SK-N-SH (cell line): ENCODE results near the gene EIF2AK2. TPM values are rescaled to one million over a fixed set of nuclear protein-coding genes. Genes with fewer than 3 reads are reported as not detected.
A peak's percentile ranks its signal among the peaks of the same experiment; 100 is the strongest.

Source experiments
- CTCF ChIA-PET: fragments of 300-600, 350-600 bp; formaldehyde crosslinking; extraction: SDS; loops from one replicate; lab custom pipeline; 2021; lab: Yijun Ruan, JAX
- POLR2A ChIA-PET: fragments of 350-600 bp; sonication (Branson Sonifier 250); formaldehyde crosslinking; extraction: SDS; loops from one replicate; lab custom pipeline; 2020; ENCODE audit warnings: antibody characterized with exemption, inconsistent platforms; lab: Yijun Ruan, JAX
- DNase-seq: peaks from one replicate; pipeline ENCODE4 v3.0.0; 2012
- H2AFZ ChIP-seq: fragments of 200-600 bp; sonication (generic); 2 replicates; pipeline ENCODE4 v1.8.1; 2016; ENCODE audit warnings: antibody characterized with exemption, mild to moderate bottlenecking, low read depth
- H3F3A ChIP-seq: fragments of 200-600 bp; sonication (generic); replicated peaks from 2 replicates; pipeline ENCODE3; 2016; ENCODE audit warnings: antibody characterized with exemption, mild to moderate bottlenecking; ENCODE audit not compliant: insufficient read depth
- H3K27ac ChIP-seq, 2 experiments: fragments of 200-500 bp in 1 of 2; fragments of 200-600 bp in 1 of 2; sonication (Bioruptor generic) in 1 of 2; sonication (generic), shearing (Covaris generic) in 1 of 2; 2 replicates each; pipeline versions ENCODE4 v1.5.1 to v1.6.1; 2014 to 2016; ENCODE audit warnings: low read depth in 2 of 2, inconsistent platforms in 1 of 2, low read length in 1 of 2, mild to moderate bottlenecking in 1 of 2, mixed read lengths in 1 of 2
- H3K27me3 ChIP-seq: fragments of 200-600 bp; sonication (generic), shearing (Covaris generic); 2 replicates; pipeline ENCODE4 v1.6.1; 2016; ENCODE audit warnings: mixed run types; ENCODE audit not compliant: insufficient read depth
- H3K36me3 ChIP-seq, 2 experiments: fragments of 200-500 bp in 1 of 2; fragments of 200-600 bp in 1 of 2; sonication (Bioruptor generic) in 1 of 2; sonication (generic) in 1 of 2; replicated peaks in 1 of 2; 2 replicates each; pipeline versions ENCODE3 to v1.5.1; 2014 to 2016; ENCODE audit warnings: low read length in 1 of 2, mild to moderate bottlenecking in 1 of 2; ENCODE audit not compliant: insufficient read depth in 2 of 2, control insufficient read depth in 1 of 2
- H3K4me1 ChIP-seq, 2 experiments: fragments of 200-500 bp in 1 of 2; fragments of 200-600 bp in 1 of 2; sonication (Bioruptor generic) in 1 of 2; sonication (generic), shearing (Covaris generic) in 1 of 2; 2 replicates each; pipeline versions ENCODE4 v1.5.1 to v1.6.1; 2014 to 2016; ENCODE audit warnings: low read depth in 1 of 2, low read length in 1 of 2, mixed run types in 1 of 2; ENCODE audit not compliant: insufficient read depth in 2 of 2, control insufficient read depth in 1 of 2
- H3K4me2 ChIP-seq: fragments of 200-600 bp; sonication (generic), shearing (Covaris generic); 2 replicates; pipeline ENCODE4 v1.6.1; 2017; ENCODE audit warnings: mixed run types
- H3K4me3 ChIP-seq, 2 experiments: fragments of 200-500 bp in 1 of 2; fragments of 200-600 bp in 1 of 2; sonication (Bioruptor generic) in 1 of 2; sonication (generic), shearing (Covaris generic) in 1 of 2; 2 replicates each; pipeline versions ENCODE4 v1.5.1 to v1.8.1; 2014 to 2016; ENCODE audit warnings: low read depth in 2 of 2, inconsistent platforms in 1 of 2, low read length in 1 of 2, mild to moderate bottlenecking in 1 of 2, mixed read lengths in 1 of 2, moderate library complexity in 1 of 2
- H3K79me2 ChIP-seq: fragments of 200-600 bp; sonication (generic); 2 replicates; pipeline ENCODE4 v1.8.1; 2017; ENCODE audit warnings: mild to moderate bottlenecking; ENCODE audit not compliant: insufficient read depth
- H3K9ac ChIP-seq: fragments of 200-600 bp; sonication (generic); 2 replicates; pipeline ENCODE4 v1.6.1; 2017; ENCODE audit warnings: mixed run types
- H3K9me2 ChIP-seq: fragments of 200-600 bp; sonication (generic); 2 replicates; pipeline ENCODE4 v1.6.1; 2017; ENCODE audit warnings: mixed run types
- H3K9me3 ChIP-seq: fragments of 200-600 bp; sonication (generic); 2 replicates; pipeline ENCODE4 v1.6.1; 2017; ENCODE audit warnings: mixed run types, mild to moderate bottlenecking, moderate library complexity
- H4K20me1 ChIP-seq: fragments of 200-600 bp; sonication (generic); 2 replicates; pipeline ENCODE4 v1.6.1; 2017; ENCODE audit warnings: mild to moderate bottlenecking, mixed run types; ENCODE audit not compliant: insufficient read depth
- EP300 ChIP-seq, 2 experiments: IDR thresholded peaks; 2 replicates each; pipeline versions ENCODE4 v1.4.0 to v1.6.1; 2012; ENCODE audit warnings: borderline replicate concordance in 1 of 2, low read depth in 1 of 2, low read length in 1 of 2
- FOSL2 ChIP-seq: IDR thresholded peaks from 2 replicates; pipeline ENCODE4 v1.4.0; 2012; ENCODE audit warnings: low read depth, mild to moderate bottlenecking, moderate library complexity, borderline replicate concordance
- FOXM1 ChIP-seq: IDR thresholded peaks from 2 replicates; pipeline ENCODE4 v1.4.0; 2012; ENCODE audit warnings: low read depth, mild to moderate bottlenecking
- GABPA ChIP-seq: IDR thresholded peaks from 2 replicates; pipeline ENCODE4 v1.4.0; 2012; ENCODE audit warnings: low read depth, mild to moderate bottlenecking
- GATA2 ChIP-seq: sonication (generic); formaldehyde crosslinking; IDR thresholded peaks from 2 replicates; pipeline ENCODE4 v1.5.0; 2020; ENCODE audit warnings: mild to moderate bottlenecking, missing genetic modification reagents
- JUND ChIP-seq: IDR thresholded peaks from 2 replicates; pipeline ENCODE4 v1.4.0; 2012
- MXI1 ChIP-seq: IDR thresholded peaks from 2 replicates; pipeline ENCODE4 v1.6.1; 2012; ENCODE audit warnings: mild to moderate bottlenecking, low read depth, low read length, improper control_type of control experiment
- NRF1 ChIP-seq: IDR thresholded peaks from 2 replicates; pipeline ENCODE4 v1.6.1; 2012; ENCODE audit warnings: low read depth, mild to moderate bottlenecking, low read length
- PBX3 ChIP-seq: IDR thresholded peaks from 2 replicates; pipeline ENCODE4; 2012
- RCOR1 ChIP-seq: fragments of 150-350 bp; IDR thresholded peaks from 2 replicates; pipeline ENCODE4 v1.6.1; 2017; ENCODE audit warnings: antibody characterized with exemption, low read length
- REST ChIP-seq: IDR thresholded peaks from 2 replicates; pipeline ENCODE4 v1.6.1; 2012; ENCODE audit warnings: mild to moderate bottlenecking, low read depth, low read length, moderate library complexity
- SMC3 ChIP-seq: IDR thresholded peaks from 2 replicates; pipeline ENCODE4 v1.6.1; 2012; ENCODE audit warnings: low read depth, low read length, improper control_type of control experiment
- TCF12 ChIP-seq: IDR thresholded peaks from 2 replicates; pipeline ENCODE4 v1.4.0; 2012
- USF1 ChIP-seq: IDR thresholded peaks from 2 replicates; pipeline ENCODE4 v1.4.0; 2012; ENCODE audit warnings: low read depth, borderline replicate concordance
- WGBS: methylation state at CpG from one replicate; pipeline ENCODE4 v1.1.6; 2017; ENCODE audit warnings: low lambda C conversion rate; 5-methylcytosine and 5-hydroxymethylcytosine counted together
- polyA plus RNA-seq, 3 experiments: library from polyadenylated mRNA; depleted of rRNA; stranded (reverse); fragments of >200 nt; gene quantifications; 2 replicates each; pipeline ENCODE4 v1.2.3, GENCODE V29; 2012
- TF ChIP-seq, protein P1 (sequence below): IDR thresholded peaks from 2 replicates; pipeline ENCODE4 v1.4.0; 2012; ENCODE audit warnings: low read depth, borderline replicate concordance
- TF ChIP-seq, protein P2 (sequence below): fragments of 200-600 bp; sonication (generic); IDR thresholded peaks from 2 replicates; pipeline ENCODE4 v1.6.1; 2017; ENCODE audit warnings: antibody characterized with exemption, mild to moderate bottlenecking, moderate library complexity

Gene EIF2AK2
- polyA plus RNA-seq, 1 of the 3 experiments (the other 2 are of a cell fraction) = 9.0 TPM

DNA sequence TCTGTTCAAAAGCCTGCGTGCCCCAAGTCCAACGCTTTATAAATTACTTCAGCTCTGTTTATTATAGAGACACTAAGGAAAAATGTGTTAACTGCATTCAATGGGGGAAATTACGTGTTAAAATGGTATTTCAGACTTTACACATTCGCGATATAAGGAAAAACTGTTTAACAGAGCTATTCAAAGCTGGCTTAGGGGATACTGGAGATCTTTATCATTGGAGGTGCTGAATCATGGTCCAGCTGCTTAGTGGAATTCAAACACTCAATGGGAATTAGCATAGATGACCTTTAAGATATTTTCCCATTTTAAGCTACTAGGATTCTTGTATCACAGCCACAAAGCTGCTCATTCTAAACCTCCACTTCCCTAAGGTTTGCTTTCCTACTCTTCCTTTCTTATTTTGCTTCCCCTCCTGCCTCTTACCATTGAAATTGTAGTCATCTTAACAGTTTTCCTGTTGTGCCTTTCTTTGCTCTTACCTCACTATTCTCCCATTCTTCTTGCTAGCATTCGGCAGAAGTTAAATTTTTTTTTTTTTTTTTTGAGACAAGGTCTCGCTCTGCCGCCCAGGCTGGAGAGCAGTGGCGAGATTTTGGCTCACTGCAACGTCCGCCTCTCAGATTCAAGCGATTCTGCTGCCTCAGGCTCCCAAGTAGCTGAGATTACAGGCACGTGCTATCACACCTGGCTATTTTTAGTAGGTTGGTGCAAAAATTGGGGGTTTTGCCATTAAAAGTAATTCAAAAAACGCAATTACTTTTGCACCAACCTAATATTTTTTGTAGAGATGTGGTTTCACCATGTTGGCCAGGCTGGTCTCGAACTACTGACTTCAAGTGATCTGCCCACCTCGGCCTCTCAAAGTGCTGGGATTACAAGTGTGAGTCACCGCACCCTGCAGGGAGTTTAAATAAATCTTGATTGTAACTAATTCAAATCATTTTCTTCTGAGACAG, 25.2 kb upstream of the EIF2AK2 start:
- Histone ChIP-seq H3K4me1 (no peaks in the 10 kb centered on the region), H3K36me3 (no peaks in the 10 kb centered on the region), H3K79me2 (no peaks in the 10 kb centered on the region), H3K9ac (no peak overlapping the region), H3K27me3 (no peaks in the 10 kb centered on the region), H4K20me1 (no peaks in the 10 kb centered on the region), H3K4me2 (no peak overlapping the region), H3K27ac (no peak overlapping the region), H3K9me3 (no peaks in the 10 kb centered on the region), H3K4me3 (no peak overlapping the region), H2AFZ (no peak overlapping the region), H3K9me2 (no peaks in the 10 kb centered on the region), H3F3A (no peaks in the 10 kb centered on the region)
- 84% methylated on average over 17 of the region's 17 CpGs for WGBS
- ChIA-PET CTCF (interaction anchor here (0.5 to 1.3 kb wide), 4 partner anchors 9 to 359 kb away, joined by 3 to 9 read pairs (median 3); no protein-coding TSS in a partner anchor), POLR2A (interaction anchor here (0.6 kb wide), 1 partner anchor 11 kb away, joined by 3 read pairs; no protein-coding TSS in a partner anchor)
- DNase-seq = no peak
- TF ChIP-seq GABPA (no peak), JUND (peak; percentile 26), NRF1 (no peak), RCOR1 (0 out of 2 replicates have a peak, but pooled peaks have one; percentile 14), GATA2 (peak; percentile 43), MXI1 (no peak), TCF12 (peak; percentile 44), FOSL2 (0 out of 2 replicates have a peak, but pooled peaks have one; percentile 6)

DNA sequence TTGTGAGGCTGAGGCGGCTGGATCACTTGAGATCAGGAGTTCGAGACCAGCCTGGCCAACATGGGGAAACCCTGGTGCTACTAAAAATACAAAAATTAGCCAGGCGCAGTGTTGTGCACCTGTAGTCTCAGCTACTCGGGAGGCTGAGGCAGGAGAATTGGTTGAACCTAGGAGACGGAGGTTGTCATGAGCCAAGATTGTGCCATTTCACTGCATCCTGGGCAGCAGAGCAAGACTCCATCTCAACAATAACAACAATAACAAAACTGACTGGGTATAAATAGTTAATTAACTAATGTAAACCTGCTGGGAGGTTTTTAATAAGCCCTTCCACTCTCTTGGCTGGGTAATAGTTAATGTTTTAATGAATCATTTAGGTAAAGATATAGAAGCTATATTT, 23.9 kb upstream of the EIF2AK2 start:
- no peak overlapping the region for H3K9ac ChIP-seq
- no peak overlapping the region for H3K4me2 ChIP-seq
- 91% methylated on average over 5 of the region's 5 CpGs for WGBS
- H3K9me2 ChIP-seq = no peaks in the 10 kb centered on the region
- H4K20me1 ChIP-seq = no peaks in the 10 kb centered on the region
- H3K79me2 ChIP-seq = no peaks in the 10 kb centered on the region
- POLR2A ChIA-PET = interaction anchor here (0.5 kb wide), 1 partner anchor 16 kb away, joined by 5 read pairs; no protein-coding TSS in a partner anchor
- no peak overlapping the region for H3K4me3 ChIP-seq
- no peak for DNase-seq
- CTCF ChIA-PET = interaction anchor here (0.8 to 2.1 kb wide), 2 partner anchors 11 to 12 kb away, joined by 3 to 14 read pairs; no protein-coding TSS in a partner anchor
- H2AFZ ChIP-seq = no peak overlapping the region
- no peaks in the 10 kb centered on the region for H3K4me1 ChIP-seq
- H3K27ac ChIP-seq = no peak overlapping the region
- no peaks in the 10 kb centered on the region for H3K9me3 ChIP-seq
- no peaks in the 10 kb centered on the region for H3K27me3 ChIP-seq
- no peaks in the 10 kb centered on the region for H3K36me3 ChIP-seq
- no peaks in the 10 kb centered on the region for H3F3A ChIP-seq
- no peak for TF ChIP-seq PBX3
- no peak for TF ChIP-seq USF1
- TF ChIP-seq, protein P1, sequence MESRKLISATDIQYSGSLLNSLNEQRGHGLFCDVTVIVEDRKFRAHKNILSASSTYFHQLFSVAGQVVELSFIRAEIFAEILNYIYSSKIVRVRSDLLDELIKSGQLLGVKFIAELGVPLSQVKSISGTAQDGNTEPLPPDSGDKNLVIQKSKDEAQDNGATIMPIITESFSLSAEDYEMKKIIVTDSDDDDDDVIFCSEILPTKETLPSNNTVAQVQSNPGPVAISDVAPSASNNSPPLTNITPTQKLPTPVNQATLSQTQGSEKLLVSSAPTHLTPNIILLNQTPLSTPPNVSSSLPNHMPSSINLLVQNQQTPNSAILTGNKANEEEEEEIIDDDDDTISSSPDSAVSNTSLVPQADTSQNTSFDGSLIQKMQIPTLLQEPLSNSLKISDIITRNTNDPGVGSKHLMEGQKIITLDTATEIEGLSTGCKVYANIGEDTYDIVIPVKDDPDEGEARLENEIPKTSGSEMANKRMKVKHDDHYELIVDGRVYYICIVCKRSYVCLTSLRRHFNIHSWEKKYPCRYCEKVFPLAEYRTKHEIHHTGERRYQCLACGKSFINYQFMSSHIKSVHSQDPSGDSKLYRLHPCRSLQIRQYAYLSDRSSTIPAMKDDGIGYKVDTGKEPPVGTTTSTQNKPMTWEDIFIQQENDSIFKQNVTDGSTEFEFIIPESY = no peak
- TF ChIP-seq TCF12 = no peak
- TF ChIP-seq FOXM1 = no peak
- TF ChIP-seq RCOR1 = no peak
- TF ChIP-seq, protein P2, sequence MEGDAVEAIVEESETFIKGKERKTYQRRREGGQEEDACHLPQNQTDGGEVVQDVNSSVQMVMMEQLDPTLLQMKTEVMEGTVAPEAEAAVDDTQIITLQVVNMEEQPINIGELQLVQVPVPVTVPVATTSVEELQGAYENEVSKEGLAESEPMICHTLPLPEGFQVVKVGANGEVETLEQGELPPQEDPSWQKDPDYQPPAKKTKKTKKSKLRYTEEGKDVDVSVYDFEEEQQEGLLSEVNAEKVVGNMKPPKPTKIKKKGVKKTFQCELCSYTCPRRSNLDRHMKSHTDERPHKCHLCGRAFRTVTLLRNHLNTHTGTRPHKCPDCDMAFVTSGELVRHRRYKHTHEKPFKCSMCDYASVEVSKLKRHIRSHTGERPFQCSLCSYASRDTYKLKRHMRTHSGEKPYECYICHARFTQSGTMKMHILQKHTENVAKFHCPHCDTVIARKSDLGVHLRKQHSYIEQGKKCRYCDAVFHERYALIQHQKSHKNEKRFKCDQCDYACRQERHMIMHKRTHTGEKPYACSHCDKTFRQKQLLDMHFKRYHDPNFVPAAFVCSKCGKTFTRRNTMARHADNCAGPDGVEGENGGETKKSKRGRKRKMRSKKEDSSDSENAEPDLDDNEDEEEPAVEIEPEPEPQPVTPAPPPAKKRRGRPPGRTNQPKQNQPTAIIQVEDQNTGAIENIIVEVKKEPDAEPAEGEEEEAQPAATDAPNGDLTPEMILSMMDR = no peak
- no peak for TF ChIP-seq REST
- TF ChIP-seq EP300 (IDR thresholded peaks at IDR 0.05; ENCODE audit: borderline replicate concordance in 1 of 2, low read depth in 1 of 2, low read length in 1 of 2) = no peak
- no peak for TF ChIP-seq SMC3
